ENCODE results near the gene LARGE1. TPM values are rescaled to one million over a fixed set of nuclear protein-coding genes. Genes with fewer than 3 reads are reported as not detected.

Gene LARGE1
- polyA plus RNA-seq, 3 donors = 0.05 to 0.13 TPM; not detected in 1

GRCh38 chr22:33350961-33351360, 569.3 kb downstream of the LARGE1 start:
- intact Hi-C loops (cut with micrococcal nuclease) = no loop called here
- WGBS (ENCODE audit: insufficient coverage) = 100% methylated on average over 1 of the region's 2 CpGs

GRCh38 chr22:33350491-33350890, 569.8 kb downstream of the LARGE1 start:
- no peak overlapping the region for H3K4me3 ChIP-seq (replicated peaks in 1 of 3; ENCODE audit: low read depth in 2 of 3, low read length in 3 of 3)
- Mint-ChIP-seq H3K4me3 (no peak overlapping the region), H3K27ac (no peak overlapping the region), H3K27me3 (ENCODE audit: low read depth in 3 of 3) (no peaks in the 10 kb centered on the region), H3K9me3 (peaks cover 8 to 24% (median 17%) of the 10 kb centered on the region in 7 donors), H3K4me1 (no peaks in the 10 kb centered on the region), H3K36me3 (no peaks in the 10 kb centered on the region)
- peaks cover 23% of the 10 kb centered on the region in 2 donors for H3K9me3 ChIP-seq (replicated peaks in 1 of 2; ENCODE audit: control insufficient read depth in 1 of 2, insufficient read depth in 1 of 2, low read length in 2 of 2)
- no peak overlapping the region for H3K4me2 ChIP-seq (replicated peaks; ENCODE audit: extremely low read depth, low read length, poor library complexity, severe bottlenecking)
- intact Hi-C loops (cut with micrococcal nuclease) = no loop called here
- no peaks in the 10 kb centered on the region for H3K4me1 ChIP-seq (ENCODE audit: control insufficient read depth in 1 of 2, insufficient read depth in 2 of 2, low read length in 2 of 2)
- no peak for DNase-seq
- H4K20me1 ChIP-seq (ENCODE audit: insufficient read depth, low read length) = no peaks in the 10 kb centered on the region
- H3K79me2 ChIP-seq (ENCODE audit: insufficient read depth, low read length) = no peaks in the 10 kb centered on the region
- H3K9ac ChIP-seq (ENCODE audit: insufficient read depth, low read length, poor library complexity, severe bottlenecking) = no peak overlapping the region
- no peaks in the 10 kb centered on the region for H3K27me3 ChIP-seq (ENCODE audit: control insufficient read depth in 2 of 2, insufficient read depth in 2 of 2, low read length in 2 of 2)
- H3K27ac ChIP-seq (ENCODE audit: low read depth in 1 of 2, low read length in 2 of 2) = no peak overlapping the region
- no peak overlapping the region for H2AFZ ChIP-seq (ENCODE audit: insufficient read depth, low read depth, low read length, poor library complexity, severe bottlenecking)
- H3K36me3 ChIP-seq (replicated peaks in 1 of 2; ENCODE audit: control insufficient read depth in 1 of 2, insufficient read depth in 2 of 2, low read length in 2 of 2) = no peaks in the 10 kb centered on the region
- 94% methylated on average over 8 of the region's 8 CpGs for WGBS (ENCODE audit: insufficient coverage)
- no peak for TF ChIP-seq CTCF (IDR thresholded peaks at IDR 0.05)

More at GRCh38 chr22:33350961-33351360, 569.3 kb downstream of the LARGE1 start:
- TF ChIP-seq CTCF (IDR thresholded peaks at IDR 0.05) = no peak
- Histone ChIP-seq H3K79me2 (ENCODE audit: insufficient read depth, low read length) (no peaks in the 10 kb centered on the region), H3K9ac (ENCODE audit: insufficient read depth, low read length, poor library complexity, severe bottlenecking) (no peak overlapping the region), H3K27me3 (ENCODE audit: control insufficient read depth in 2 of 2, insufficient read depth in 2 of 2, low read length in 2 of 2) (no peaks in the 10 kb centered on the region), H2AFZ (ENCODE audit: insufficient read depth, low read depth, low read length, poor library complexity, severe bottlenecking) (no peak overlapping the region), H3K4me3 (replicated peaks in 1 of 3; ENCODE audit: low read depth in 2 of 3, low read length in 3 of 3) (no peak overlapping the region), H3K9me3 (replicated peaks in 1 of 2; ENCODE audit: control insufficient read depth in 1 of 2, insufficient read depth in 1 of 2, low read length in 2 of 2) (peaks cover 23% of the 10 kb centered on the region in 2 donors), H3K27ac (ENCODE audit: low read depth in 1 of 2, low read length in 2 of 2) (no peak overlapping the region), H4K20me1 (ENCODE audit: insufficient read depth, low read length) (no peaks in the 10 kb centered on the region), H3K4me2 (replicated peaks; ENCODE audit: extremely low read depth, low read length, poor library complexity, severe bottlenecking) (no peak overlapping the region), H3K36me3 (replicated peaks in 1 of 2; ENCODE audit: control insufficient read depth in 1 of 2, insufficient read depth in 2 of 2, low read length in 2 of 2) (no peaks in the 10 kb centered on the region), H3K4me1 (ENCODE audit: control insufficient read depth in 1 of 2, insufficient read depth in 2 of 2, low read length in 2 of 2) (no peaks in the 10 kb centered on the region)
- no peaks in the 10 kb centered on the region for H3K4me1 Mint-ChIP-seq
- no peak overlapping the region for H3K4me3 Mint-ChIP-seq
- H3K27ac Mint-ChIP-seq = no peak overlapping the region
- DNase-seq = no peak
- H3K36me3 Mint-ChIP-seq = no peaks in the 10 kb centered on the region
- H3K27me3 Mint-ChIP-seq (ENCODE audit: low read depth in 3 of 3) = no peaks in the 10 kb centered on the region
- peaks cover 8 to 25% (median 17%) of the 10 kb centered on the region in 7 donors for H3K9me3 Mint-ChIP-seq
